IPS DF 6.9 (cell line): ENCODE data around the gene SYCP2L.
"Not testable (repeated sequence)": the region's sequence is repeated elsewhere in the genome, so short reads cannot be mapped to it uniquely, and the experiment has no call there.

ENCODE experiments used
- DNase-seq: peaks from one replicate; pipeline ENCODE4 v3.0.0-alpha.2; 2013; ENCODE audit warnings: low read depth, low spot score
- H3K27ac ChIP-seq: one replicate; pipeline ENCODE4 v1.5.1; 2013; ENCODE audit warnings: low read length, control low read depth
- H3K27me3 ChIP-seq: 2 replicates; pipeline ENCODE4 v1.6.1; 2013; ENCODE audit warnings: mild to moderate bottlenecking, low read length; ENCODE audit not compliant: control insufficient read depth, insufficient read depth
- H3K36me3 ChIP-seq: 2 replicates; pipeline ENCODE4 v1.6.1; 2013; ENCODE audit warnings: low read length; ENCODE audit not compliant: control insufficient read depth, insufficient read depth
- H3K4me1 ChIP-seq: 2 replicates; pipeline ENCODE4 v1.6.1; 2013; ENCODE audit warnings: low read length; ENCODE audit not compliant: control insufficient read depth, insufficient read depth
- H3K4me3 ChIP-seq: 2 replicates; pipeline ENCODE4 v1.5.1; 2013; ENCODE audit warnings: mild to moderate bottlenecking, low read length
- H3K9me3 ChIP-seq: 2 replicates; pipeline ENCODE4 v1.6.1; 2013; ENCODE audit warnings: low read length, inconsistent platforms; ENCODE audit not compliant: control insufficient read depth, insufficient read depth
- WGBS: extraction: QIAGEN DNeasy Blood & Tissue Kit; methylation state at CpG from one replicate; pipeline ENCODE4 v1.1.7; 2013; ENCODE audit warnings: mixed read lengths, missing lambda C conversion rate; ENCODE audit not compliant: insufficient read length, insufficient coverage; 5-methylcytosine and 5-hydroxymethylcytosine counted together

The SYCP2L gene

GRCh38 chr6:10896691-10897090 lies 9.8 kb downstream of the SYCP2L start:
- H3K4me1 ChIP-seq: no peaks in the 10 kb centered on the region
- H3K4me3 ChIP-seq: no peak overlapping the region
- no CpG with 5 or more reads among the region's 3 CpGs for WGBS

DNA sequence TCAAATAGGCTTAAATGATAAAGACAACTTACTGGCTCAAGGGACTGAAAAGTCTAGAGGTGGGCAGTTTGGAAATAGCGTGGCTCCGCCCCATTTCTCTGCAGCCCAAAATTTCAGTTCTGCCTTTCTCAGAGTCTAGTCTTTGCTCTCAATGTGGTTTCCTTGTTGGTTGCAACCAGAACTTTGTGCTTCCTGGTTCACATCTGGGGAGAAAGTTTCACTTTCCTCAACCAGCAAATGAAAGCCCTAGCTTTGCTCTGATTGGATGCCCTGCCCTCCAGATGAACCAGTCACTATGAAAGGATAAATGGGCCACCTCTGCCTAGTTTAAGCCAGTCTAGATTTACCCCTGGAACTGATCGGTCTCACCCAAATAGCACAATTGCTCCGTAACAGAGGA lies 14.9 kb downstream of the SYCP2L start:
- Histone ChIP-seq H3K36me3 (no peaks in the 10 kb centered on the region), H3K9me3 (no peaks in the 10 kb centered on the region), H3K27me3 (no peaks in the 10 kb centered on the region), H3K27ac (no peak overlapping the region), H3K4me1 (no peaks in the 10 kb centered on the region), H3K4me3 (no peak overlapping the region)
- no CpG with 5 or more reads among the region's 4 CpGs for WGBS
- no peak for DNase-seq

More at GRCh38 chr6:10896691-10897090, 9.8 kb downstream of the SYCP2L start:
- no peaks in the 10 kb centered on the region for H3K9me3 ChIP-seq
- no peak for DNase-seq
- no peaks in the 10 kb centered on the region for H3K27me3 ChIP-seq
- no peak overlapping the region for H3K27ac ChIP-seq
- H3K36me3 ChIP-seq: no peaks in the 10 kb centered on the region

DNA sequence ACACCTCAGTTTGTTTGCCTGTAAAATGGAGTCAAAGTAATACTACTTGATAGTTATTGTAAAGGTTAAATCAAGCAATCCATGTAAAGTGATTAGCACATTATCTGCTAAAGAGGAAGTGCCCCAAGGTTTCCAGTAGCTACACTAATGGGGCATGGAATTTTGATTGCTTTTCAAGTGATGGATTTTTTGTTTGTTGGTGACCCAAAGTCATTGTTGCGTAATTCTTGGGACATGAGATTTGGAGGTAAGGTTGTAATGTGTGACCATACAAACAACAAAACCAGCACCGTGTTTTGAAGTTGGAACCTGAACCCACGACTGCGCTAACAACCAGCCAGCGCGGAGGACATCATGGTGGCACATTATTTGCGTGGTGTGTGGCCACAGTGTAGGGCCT lies 17.2 kb downstream of the SYCP2L start:
- no peak for DNase-seq
- WGBS: no CpG with 5 or more reads among the region's 7 CpGs

DNA sequence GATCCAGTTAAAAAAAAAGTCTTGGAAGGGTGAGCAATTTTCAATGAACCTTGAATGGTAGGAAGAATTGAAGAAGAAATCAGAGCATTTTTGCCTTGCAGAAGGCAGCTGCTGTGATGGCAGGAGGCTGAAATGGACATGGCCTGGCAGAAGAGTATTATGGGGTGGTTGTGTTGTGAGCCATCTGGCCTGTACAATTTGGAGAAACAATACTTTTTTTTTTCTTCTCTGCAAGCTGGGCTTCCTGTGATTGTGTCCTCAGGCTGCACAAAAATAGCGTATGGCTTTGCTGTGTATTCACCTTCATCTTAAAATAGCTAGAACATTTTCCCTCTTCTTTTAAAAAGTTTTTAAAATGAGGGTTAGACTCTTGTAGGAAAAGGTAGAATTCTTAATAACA lies 21.4 kb downstream of the SYCP2L start:
- Histone ChIP-seq H3K4me1 (no peaks in the 10 kb centered on the region), H3K4me3 (no peak overlapping the region), H3K27ac (no peak overlapping the region), H3K9me3 (no peaks in the 10 kb centered on the region), H3K27me3 (no peaks in the 10 kb centered on the region), H3K36me3 (no peaks in the 10 kb centered on the region)
- no CpG with 5 or more reads among the region's 1 CpG for WGBS
- DNase-seq: no peak

More for the DNA sequence above, 17.2 kb downstream of the SYCP2L start:
- H3K4me1 ChIP-seq: no peaks in the 10 kb centered on the region
- no peaks in the 10 kb centered on the region for H3K27me3 ChIP-seq
- H3K4me3 ChIP-seq: no peak overlapping the region
- H3K27ac ChIP-seq: no peak overlapping the region
- H3K36me3 ChIP-seq: no peaks in the 10 kb centered on the region
- no peaks in the 10 kb centered on the region for H3K9me3 ChIP-seq

DNA sequence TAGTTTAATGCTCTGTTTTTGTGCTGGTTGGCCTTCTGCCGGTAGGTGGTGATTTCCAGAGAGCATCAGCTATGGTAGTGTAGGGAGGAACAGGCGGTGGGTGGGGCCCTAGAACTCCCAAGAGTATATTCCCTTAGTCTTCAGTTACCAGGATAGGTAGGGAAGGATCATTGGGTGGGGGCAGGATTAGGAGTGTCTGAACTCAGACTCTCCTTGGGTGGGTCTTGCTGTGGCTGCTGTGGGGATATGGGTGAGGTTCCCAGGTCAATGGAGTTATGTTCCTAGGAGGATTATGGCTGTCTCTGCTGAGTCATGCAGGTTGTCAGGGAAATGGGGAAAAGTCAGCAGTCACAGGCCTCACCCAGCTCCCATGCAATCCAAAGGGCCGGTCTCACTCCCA lies 32.7 kb downstream of the SYCP2L start:
- WGBS: no CpG with 5 or more reads among the region's 3 CpGs
- not testable (repeated sequence) for H3K4me1 ChIP-seq, H3K9me3 ChIP-seq, H3K36me3 ChIP-seq, DNase-seq, H3K27me3 ChIP-seq, H3K27ac ChIP-seq, H3K4me3 ChIP-seq

- no peak overlapping the region for H3K27ac ChIP-seq
- WGBS: no CpG with 5 or more reads among the region's 1 CpG
Observed at GRCh38 chr6:10933126-10933525, 46.3 kb downstream of the SYCP2L start.

DNA sequence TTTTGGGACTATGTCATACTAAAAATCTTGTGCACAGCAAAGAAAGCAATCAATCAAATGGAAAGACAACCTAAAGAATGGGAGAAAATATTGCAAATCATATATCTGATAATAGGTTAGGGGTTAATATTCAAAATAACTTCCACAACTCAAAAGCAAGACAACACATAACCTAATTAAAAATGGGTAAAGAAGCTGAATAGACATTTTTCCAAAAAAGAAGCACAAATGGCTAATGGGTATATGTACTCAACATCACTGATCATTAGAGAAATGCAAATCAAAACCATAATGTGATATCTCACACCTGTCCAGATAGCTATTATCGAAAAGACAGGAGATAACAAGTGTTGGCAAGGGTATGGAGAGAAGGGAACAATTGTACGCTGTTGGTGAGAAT lies 53.0 kb downstream of the SYCP2L start:
- no peaks in the 10 kb centered on the region for H3K27me3 ChIP-seq
- WGBS: no CpG with 5 or more reads among the region's 2 CpGs
- no peak for DNase-seq
- H3K4me3 ChIP-seq: no peak overlapping the region
- no peaks in the 10 kb centered on the region for H3K4me1 ChIP-seq
- no peaks in the 10 kb centered on the region for H3K36me3 ChIP-seq
- H3K27ac ChIP-seq: no peak overlapping the region
- no peaks in the 10 kb centered on the region for H3K9me3 ChIP-seq

More at GRCh38 chr6:10933126-10933525, 46.3 kb downstream of the SYCP2L start:
- H3K4me3 ChIP-seq: no peak overlapping the region
- no peak for DNase-seq
- no peaks in the 10 kb centered on the region for H3K4me1 ChIP-seq
- H3K36me3 ChIP-seq: no peaks in the 10 kb centered on the region
- no peaks in the 10 kb centered on the region for H3K27me3 ChIP-seq
- no peaks in the 10 kb centered on the region for H3K9me3 ChIP-seq

DNA sequence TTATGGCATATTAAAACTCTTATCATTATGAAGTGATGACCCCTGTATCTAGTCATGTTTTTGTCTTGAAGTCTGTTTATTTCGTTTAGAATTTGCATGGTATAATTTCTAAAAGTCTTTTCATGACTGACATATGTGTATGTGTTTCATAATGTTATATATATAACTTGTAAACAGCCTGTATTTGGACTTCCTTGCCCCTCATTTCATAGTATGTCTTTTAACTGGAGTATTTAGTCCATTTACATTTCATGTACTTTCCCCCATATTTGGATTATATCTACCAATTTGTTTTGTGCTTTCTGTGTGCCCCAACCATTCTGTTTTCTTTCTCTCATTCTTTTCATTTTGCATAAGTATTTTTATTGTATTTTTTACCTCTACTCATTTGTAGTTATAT lies 59.0 kb downstream of the SYCP2L start:
- DNase-seq: no peak
- Histone ChIP-seq H3K4me3 (no peak overlapping the region), H3K27me3 (no peaks in the 10 kb centered on the region), H3K4me1 (no peaks in the 10 kb centered on the region), H3K36me3 (no peaks in the 10 kb centered on the region), H3K27ac (no peak overlapping the region), H3K9me3 (no peaks in the 10 kb centered on the region)
- WGBS: no CpG with 5 or more reads among the region's 1 CpG

DNA sequence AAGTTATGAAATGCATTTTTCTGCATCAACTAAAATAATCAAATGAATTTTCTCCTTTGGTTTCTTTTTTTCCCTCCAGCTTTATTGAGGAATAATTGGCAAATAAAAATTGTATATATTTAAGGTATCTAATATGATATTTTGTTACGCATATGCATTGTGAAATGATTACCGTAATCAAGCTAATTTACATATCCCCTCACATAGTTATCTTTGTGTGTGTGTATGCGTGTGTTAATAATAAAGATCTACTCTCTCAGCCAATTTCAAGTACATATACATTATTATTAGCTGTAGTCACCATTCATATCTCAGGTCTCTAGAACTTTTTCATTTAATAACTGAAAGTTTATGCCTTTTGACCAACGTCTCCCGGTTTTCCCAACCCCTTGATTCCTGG lies 61.1 kb downstream of the SYCP2L start:
- no peak overlapping the region for H3K4me3 ChIP-seq
- WGBS: no CpG with 5 or more reads among the region's 5 CpGs
- H3K4me1 ChIP-seq: no peaks in the 10 kb centered on the region
- H3K36me3 ChIP-seq: no peaks in the 10 kb centered on the region
- DNase-seq: no peak
- no peaks in the 10 kb centered on the region for H3K27me3 ChIP-seq
- H3K27ac ChIP-seq: no peak overlapping the region
- H3K9me3 ChIP-seq: no peaks in the 10 kb centered on the region

GRCh38 chr6:10949579-10950490 lies 63.0 kb downstream of the SYCP2L start:
- Histone ChIP-seq H3K4me3 (no peak overlapping the region), H3K4me1 (no peaks in the 10 kb centered on the region), H3K27me3 (no peaks in the 10 kb centered on the region), H3K9me3 (no peaks in the 10 kb centered on the region), H3K36me3 (no peaks in the 10 kb centered on the region), H3K27ac (no peak overlapping the region)
- no CpG with 5 or more reads among the region's 6 CpGs for WGBS
- DNase-seq: no peak
